Tibial nerve (tissue), 4 donors: ENCODE data around the gene PRR11. TPM values are rescaled to one million over a fixed set of nuclear protein-coding genes. Genes with fewer than 3 reads are reported as not detected.

Experiments used
- DNase-seq, 2 donors: peaks; one replicate each; pipeline ENCODE4 v3.0.0-alpha.2; 2019; ENCODE audit warnings: low spot score in 2 of 2
- H3K27ac ChIP-seq, 4 donors: fragments of 200-600 bp; sonication (generic) in 3 of 4; one replicate each; pipeline ENCODE4 v1.5.1; 2017 to 2019; ENCODE audit warnings: mild to moderate bottlenecking in 1 of 4
- H3K27me3 ChIP-seq, 2 donors: fragments of 200-600 bp; sonication (generic) in 1 of 2; one replicate each; pipeline versions ENCODE4 v1.5.1 to v1.6.0; 2017 to 2019
- H3K36me3 ChIP-seq, 3 donors: fragments of 200-600 bp; sonication (generic); one replicate each; pipeline ENCODE4 v1.5.1; 2018 to 2019
- H3K4me1 ChIP-seq, 4 donors: fragments of 200-600 bp; sonication (generic) in 3 of 4; one replicate each; pipeline ENCODE4 v1.5.1; 2017 to 2019
- H3K4me3 ChIP-seq, 4 donors: fragments of 200-600 bp; sonication (generic) in 3 of 4; one replicate each; pipeline ENCODE4 v1.5.1; 2017 to 2019; ENCODE audit warnings: mild to moderate bottlenecking in 1 of 4, moderate library complexity in 1 of 4
- H3K9me3 ChIP-seq, 4 donors: fragments of 200-600 bp; sonication (generic) in 3 of 4; one replicate each; pipeline ENCODE4 v1.5.1; 2017 to 2019
- EP300 ChIP-seq, 2 donors: sonication (generic); formaldehyde crosslinking; IDR thresholded peaks; one replicate each; pipeline ENCODE4 v1.6.1; 2017; ENCODE audit warnings: antibody characterized with exemption in 2 of 2, mild to moderate bottlenecking in 1 of 2
- POLR2A ChIP-seq, 2 donors: fragments of 450-650 bp; IDR thresholded peaks; one replicate each; pipeline ENCODE4 v1.6.1; 2017; ENCODE audit warnings: antibody characterized with exemption in 2 of 2, mild to moderate bottlenecking in 2 of 2, moderate library complexity in 2 of 2
- WGBS, 2 donors: methylation state at CpG; one replicate each; pipeline ENCODE4 v1.1.5; 2018; 5-methylcytosine and 5-hydroxymethylcytosine counted together
- total RNA-seq, 4 donors: library from RNA; depleted of rRNA; stranded (reverse); fragments of >200 nt; gene quantifications; one replicate each; pipeline ENCODE4 v1.1.0, GENCODE V29; 2016
- TF ChIP-seq, protein P1 (sequence below), 5 experiments: fragments of 200-600 bp in 3 of 5; fragments of 450-650 bp in 2 of 5; sonication (generic) in 3 of 5; IDR thresholded peaks; one replicate each; pipeline ENCODE4 v1.5.1; 2016 to 2019; ENCODE audit warnings: antibody characterized with exemption in 5 of 5, mild to moderate bottlenecking in 3 of 5, moderate library complexity in 2 of 5

PRR11 gene
- total RNA-seq, 4 donors from 2014 or later = 0.66 to 44.4 (median 0.84) TPM

DNA sequence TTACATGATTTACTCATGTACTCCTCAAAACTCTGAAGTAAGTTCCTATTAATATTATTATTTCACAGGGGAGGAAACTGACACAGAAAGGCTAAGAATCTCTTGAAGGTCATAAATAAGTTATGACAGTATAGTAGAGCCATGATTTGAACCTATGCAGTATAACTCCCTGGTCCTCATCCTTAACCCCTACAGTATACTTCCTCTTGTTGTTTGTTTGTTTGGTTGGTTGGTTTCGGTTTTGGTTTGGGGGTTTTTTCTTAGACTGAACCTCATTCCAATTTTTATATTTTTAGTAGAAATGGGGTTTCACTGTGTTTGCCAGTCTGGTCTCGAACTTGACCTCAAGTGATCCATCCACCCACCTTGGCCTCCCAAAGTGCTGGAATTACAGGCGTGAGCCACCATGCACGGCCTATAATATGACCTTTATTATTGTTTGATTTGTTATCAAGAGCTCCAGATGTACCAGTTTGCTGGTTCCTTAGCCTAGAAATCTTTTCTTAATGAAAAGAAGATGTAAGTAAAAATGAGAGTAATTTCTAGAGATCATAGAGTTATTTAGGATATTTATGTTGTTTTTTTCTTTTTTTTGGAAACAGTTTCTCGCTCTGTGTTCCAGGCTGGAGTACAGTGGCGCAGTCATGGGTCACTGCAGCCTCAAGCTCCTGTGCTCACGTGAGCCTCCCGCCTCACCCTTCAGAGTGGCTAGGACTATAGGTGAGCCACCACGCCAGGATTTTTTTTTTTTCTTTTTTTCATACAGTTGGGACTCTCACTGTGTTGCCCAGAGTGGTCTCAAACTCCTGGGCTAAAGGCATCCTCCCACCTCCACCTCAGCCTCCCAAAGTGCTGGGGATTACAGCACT, 4.8 kb downstream of the PRR11 start:
- no peaks in the 10 kb centered on the region for H3K36me3 ChIP-seq
- no peaks in the 10 kb centered on the region for H3K9me3 ChIP-seq
- H3K27ac ChIP-seq = no peak overlapping the region
- no peak overlapping the region for H3K4me3 ChIP-seq
- 91 to 93% methylated on average over 9 of the region's 9 CpGs for whole genome bisulfite sequencing, 2 donors
- H3K4me1 ChIP-seq = peaks cover 0 to 13% (median 3%) of the 10 kb centered on the region in 4 donors
- no peak for DNase-seq
- no peaks in the 10 kb centered on the region for H3K27me3 ChIP-seq
- no peak for TF ChIP-seq EP300 (IDR thresholded peaks at IDR 0.05)
- TF ChIP-seq POLR2A (IDR thresholded peaks at IDR 0.05) = no peak
- TF ChIP-seq, protein P1, sequence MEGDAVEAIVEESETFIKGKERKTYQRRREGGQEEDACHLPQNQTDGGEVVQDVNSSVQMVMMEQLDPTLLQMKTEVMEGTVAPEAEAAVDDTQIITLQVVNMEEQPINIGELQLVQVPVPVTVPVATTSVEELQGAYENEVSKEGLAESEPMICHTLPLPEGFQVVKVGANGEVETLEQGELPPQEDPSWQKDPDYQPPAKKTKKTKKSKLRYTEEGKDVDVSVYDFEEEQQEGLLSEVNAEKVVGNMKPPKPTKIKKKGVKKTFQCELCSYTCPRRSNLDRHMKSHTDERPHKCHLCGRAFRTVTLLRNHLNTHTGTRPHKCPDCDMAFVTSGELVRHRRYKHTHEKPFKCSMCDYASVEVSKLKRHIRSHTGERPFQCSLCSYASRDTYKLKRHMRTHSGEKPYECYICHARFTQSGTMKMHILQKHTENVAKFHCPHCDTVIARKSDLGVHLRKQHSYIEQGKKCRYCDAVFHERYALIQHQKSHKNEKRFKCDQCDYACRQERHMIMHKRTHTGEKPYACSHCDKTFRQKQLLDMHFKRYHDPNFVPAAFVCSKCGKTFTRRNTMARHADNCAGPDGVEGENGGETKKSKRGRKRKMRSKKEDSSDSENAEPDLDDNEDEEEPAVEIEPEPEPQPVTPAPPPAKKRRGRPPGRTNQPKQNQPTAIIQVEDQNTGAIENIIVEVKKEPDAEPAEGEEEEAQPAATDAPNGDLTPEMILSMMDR (IDR thresholded peaks at IDR 0.05) = no peak

DNA sequence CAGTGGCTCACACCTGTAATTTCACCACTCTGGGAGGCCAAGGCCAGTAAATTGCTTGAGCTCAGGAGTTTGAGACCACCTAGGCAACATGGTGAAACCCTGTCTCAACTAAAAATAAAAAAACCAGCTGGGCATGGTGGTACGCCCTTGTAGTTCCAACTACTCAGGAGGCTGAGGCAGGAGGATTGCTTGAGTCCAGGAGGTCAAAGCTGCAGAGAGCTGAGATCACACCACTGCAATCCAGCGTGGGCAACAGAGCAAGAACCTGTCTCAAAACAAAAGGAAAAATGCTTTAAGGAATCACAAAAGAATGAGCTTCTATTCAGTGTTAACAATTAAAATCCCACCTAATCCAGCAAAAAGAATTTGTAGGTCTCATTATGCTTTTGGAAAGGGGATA, 5.9 kb downstream of the PRR11 start:
- 93 to 95% methylated on average over 2 of the region's 2 CpGs for WGBS, 2 donors
- no peaks in the 10 kb centered on the region for H3K36me3 ChIP-seq
- H3K4me1 ChIP-seq = peaks cover 0 to 5% (median 0%) of the 10 kb centered on the region in 4 donors
- H3K27ac ChIP-seq = no peak overlapping the region
- no peak overlapping the region for H3K4me3 ChIP-seq
- H3K9me3 ChIP-seq = no peaks in the 10 kb centered on the region
- H3K27me3 ChIP-seq = no peaks in the 10 kb centered on the region
- TF ChIP-seq, protein P1 (IDR thresholded peaks at IDR 0.05) = no peak
- TF ChIP-seq EP300 (IDR thresholded peaks at IDR 0.05) (no peak), POLR2A (IDR thresholded peaks at IDR 0.05) (no peak)
- no peak for DNase-seq

DNA sequence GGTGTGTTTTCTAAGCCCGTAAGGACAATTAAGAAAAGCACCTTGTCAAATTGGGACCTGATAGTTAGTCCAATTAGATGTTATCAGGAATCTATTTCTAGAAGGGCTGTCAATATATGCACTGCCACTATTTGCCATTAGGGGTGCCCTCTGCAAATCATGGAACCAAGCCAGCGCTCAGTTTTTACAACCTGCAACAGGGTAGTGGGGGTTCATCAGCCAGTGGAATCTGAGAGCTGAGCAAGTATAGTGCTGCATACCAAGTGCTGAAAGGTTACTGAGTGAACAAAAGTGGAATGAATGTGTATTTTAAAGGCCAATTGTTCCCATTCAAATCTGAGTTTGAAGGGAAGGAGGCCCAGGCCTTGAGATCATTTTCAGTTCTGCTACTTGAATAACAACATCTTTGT, 10.4 kb downstream of the PRR11 start:
- H3K4me3 ChIP-seq = no peak overlapping the region
- 47 to 59% methylated on average over 2 of the region's 2 CpGs for WGBS, 2 donors
- peak in 1 of 2 donors; percentile 30 for DNase-seq
- H3K9me3 ChIP-seq = no peaks in the 10 kb centered on the region
- no peaks in the 10 kb centered on the region for H3K27me3 ChIP-seq
- peaks cover 0 to 6% (median 0%) of the 10 kb centered on the region in 4 donors for H3K4me1 ChIP-seq
- no peaks in the 10 kb centered on the region for H3K36me3 ChIP-seq
- TF ChIP-seq EP300 (IDR thresholded peaks at IDR 0.05) (no peak), POLR2A (IDR thresholded peaks at IDR 0.05) (no peak)
- TF ChIP-seq, protein P1 (IDR thresholded peaks at IDR 0.05) = peak; percentile 47 to 67 (median 53)
- H3K27ac ChIP-seq = peak overlapping the region; percentile 30 to 81 (median 66)

DNA sequence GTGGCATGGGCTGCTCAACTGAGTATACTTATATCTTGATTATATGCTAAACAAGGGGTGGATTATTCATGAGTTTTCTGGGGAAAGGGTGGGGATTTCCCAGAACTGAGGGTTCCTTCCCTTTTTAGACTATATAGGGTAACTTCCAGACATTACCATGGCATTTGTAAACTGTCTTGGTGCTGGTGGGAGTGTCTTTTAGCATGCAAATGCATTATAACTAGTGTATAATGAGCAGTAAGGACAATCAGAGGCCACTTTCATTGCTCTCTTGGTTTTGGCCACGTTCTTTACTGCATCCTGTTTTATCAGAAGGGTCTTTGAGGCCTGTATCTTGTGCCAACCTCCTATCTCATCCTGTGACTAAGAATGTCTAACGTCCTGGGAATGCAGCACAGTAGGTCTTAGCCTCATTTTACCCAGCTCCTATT, 12.0 kb downstream of the PRR11 start:
- TF ChIP-seq, protein P1 (IDR thresholded peaks at IDR 0.05) = no peak
- TF ChIP-seq POLR2A (IDR thresholded peaks at IDR 0.05) (no peak), EP300 (IDR thresholded peaks at IDR 0.05) (no peak)
- Histone ChIP-seq H3K4me1 (peaks cover 0 to 6% (median 0%) of the 10 kb centered on the region in 4 donors), H3K4me3 (no peak overlapping the region), H3K27me3 (no peaks in the 10 kb centered on the region), H3K27ac (peak overlapping the region in 1 of 4 donors; percentile 52), H3K9me3 (peaks cover 0 to 2% (median 0%) of the 10 kb centered on the region in 4 donors), H3K36me3 (peaks cover 0 to 6% (median 0%) of the 10 kb centered on the region in 3 donors)
- 51 to 52% methylated on average over 2 of the region's 2 CpGs for WGBS, 2 donors
- DNase-seq = no peak

DNA sequence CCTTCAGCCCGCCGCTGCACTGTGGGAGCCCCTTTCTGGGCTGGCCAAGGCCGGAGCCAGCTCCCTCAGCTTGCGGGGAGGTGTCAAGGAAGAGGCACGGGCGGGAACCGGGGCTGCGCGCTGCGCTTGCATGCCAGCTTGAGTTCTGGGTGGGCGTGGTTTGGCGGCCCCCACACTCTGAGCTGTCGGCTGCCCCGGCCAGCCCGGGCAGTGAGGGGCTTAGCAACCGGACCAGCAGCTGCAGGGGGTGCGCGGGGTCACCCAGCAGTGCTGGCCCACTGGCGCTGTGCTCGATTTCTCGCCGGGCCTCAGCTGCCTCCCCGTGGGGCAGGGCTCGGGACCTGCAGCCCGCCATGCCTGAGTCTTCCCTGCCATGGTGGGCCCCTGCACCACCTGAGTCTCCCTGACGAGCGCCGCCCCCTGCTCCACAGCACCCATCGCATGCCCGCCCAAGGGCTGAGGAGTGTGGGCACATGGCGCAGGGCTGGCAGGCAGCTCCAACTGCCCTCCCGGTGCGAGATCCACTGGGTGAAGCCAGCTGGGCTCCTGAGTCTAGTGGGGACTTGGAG, 17.0 kb downstream of the PRR11 start:
- DNase-seq = no peak
- Histone ChIP-seq H3K27me3 (no peaks in the 10 kb centered on the region), H3K27ac (no peak overlapping the region), H3K9me3 (peaks cover 0 to 5% (median 0%) of the 10 kb centered on the region in 4 donors), H3K4me3 (no peak overlapping the region), H3K36me3 (peaks cover 0 to 17% (median 0%) of the 10 kb centered on the region in 3 donors), H3K4me1 (no peaks in the 10 kb centered on the region)
- 95 to 99% methylated on average over 15 to 20 of the region's 33 CpGs for WGBS, 2 donors
- TF ChIP-seq POLR2A (IDR thresholded peaks at IDR 0.05) (no peak), EP300 (IDR thresholded peaks at IDR 0.05) (no peak)
- TF ChIP-seq, protein P1 (IDR thresholded peaks at IDR 0.05) = no peak
